NCI-H510A treated with DMSO at 0.1 percent for 48 hours (cell line): ENCODE measurements around the gene GSTM3.
"Not testable (repeated sequence)": the region's sequence is repeated elsewhere in the genome, so short reads cannot be mapped to it uniquely, and the experiment has no call there.

ENCODE experiments used
- DNase-seq: peaks from one replicate; lab custom pipeline; 2025; lab: John Stamatoyannopoulos, UW

The GSTM3 gene

DNA sequence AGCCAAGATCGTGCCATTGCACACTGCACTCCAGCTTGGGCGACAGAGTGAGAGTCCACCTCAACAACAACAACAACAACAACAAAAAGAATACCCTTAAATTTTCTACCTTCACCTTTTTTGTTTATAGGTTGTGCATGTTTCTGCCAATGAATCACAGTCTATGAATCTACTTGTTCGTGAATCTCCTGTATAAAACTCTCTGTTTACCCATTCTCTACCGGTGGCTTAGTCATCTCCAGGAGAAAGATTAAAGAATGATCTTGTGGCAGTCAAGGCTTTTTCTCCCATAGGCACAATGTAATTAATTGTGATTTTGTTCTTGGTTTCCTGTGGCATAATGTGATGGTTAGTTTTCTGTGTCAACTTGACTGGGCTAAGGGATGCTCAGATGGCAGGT is 43.0 kb downstream of the GSTM3 start:
- DNase-seq = not testable (repeated sequence)

DNA sequence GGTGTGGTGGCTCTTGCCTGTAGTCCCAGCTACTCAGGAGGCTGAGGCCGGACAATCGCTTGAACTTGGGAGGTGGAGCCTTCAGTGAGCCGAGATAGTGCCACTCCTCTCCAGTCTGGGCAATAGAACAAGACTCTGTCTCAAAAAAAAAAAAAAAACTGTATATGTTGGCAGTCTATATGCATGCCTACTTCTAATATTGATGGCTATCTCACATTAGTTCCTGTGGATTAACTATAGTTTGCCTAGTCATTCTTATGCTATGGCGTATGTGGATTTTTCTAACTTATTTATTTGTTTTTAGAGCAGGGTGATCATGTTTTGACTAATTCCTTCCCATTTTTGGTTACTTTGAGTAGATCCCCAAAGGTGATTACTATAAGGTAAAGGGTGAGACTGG is 43.8 kb downstream of the GSTM3 start:
- no peak for DNase-seq

DNA sequence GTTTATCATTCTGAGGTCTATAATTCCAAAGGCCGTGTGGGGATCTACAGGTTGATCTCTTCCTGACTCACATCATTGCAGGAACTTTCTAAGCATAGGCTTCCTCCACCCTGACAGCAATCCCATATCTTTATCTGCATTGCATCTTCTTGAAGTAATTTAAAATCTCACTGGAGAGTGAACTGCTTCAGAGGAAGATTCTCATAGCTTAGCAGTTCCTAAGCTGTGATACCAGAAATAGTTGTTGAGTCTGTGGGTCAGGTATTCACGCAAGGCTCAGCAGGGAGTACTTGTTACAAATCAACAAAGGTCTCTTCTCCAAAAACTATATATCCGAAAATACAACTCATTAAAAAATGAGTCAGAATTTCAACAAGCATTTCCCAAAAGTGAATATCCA is 45.7 kb downstream of the GSTM3 start:
- not testable (repeated sequence) for DNase-seq

DNA sequence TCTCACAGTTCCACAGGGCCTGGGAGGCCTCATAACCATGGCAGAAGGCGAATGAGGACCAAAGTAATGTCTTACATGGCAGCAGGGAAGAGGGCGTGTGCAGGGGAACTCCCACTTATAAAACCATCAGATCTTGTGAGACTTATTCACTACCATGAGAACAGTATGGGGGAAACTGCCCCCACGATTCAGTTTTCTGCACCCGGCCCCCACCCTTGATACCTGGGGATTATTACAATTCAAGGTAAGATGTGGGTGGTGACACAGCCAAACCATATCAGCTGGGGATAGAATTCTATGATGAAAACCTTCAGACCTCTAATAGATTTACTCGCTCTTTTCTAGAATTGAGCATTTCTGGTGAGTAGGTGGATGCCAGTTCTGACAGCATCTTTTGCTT is 46.4 kb downstream of the GSTM3 start:
- DNase-seq = not testable (repeated sequence)

DNA sequence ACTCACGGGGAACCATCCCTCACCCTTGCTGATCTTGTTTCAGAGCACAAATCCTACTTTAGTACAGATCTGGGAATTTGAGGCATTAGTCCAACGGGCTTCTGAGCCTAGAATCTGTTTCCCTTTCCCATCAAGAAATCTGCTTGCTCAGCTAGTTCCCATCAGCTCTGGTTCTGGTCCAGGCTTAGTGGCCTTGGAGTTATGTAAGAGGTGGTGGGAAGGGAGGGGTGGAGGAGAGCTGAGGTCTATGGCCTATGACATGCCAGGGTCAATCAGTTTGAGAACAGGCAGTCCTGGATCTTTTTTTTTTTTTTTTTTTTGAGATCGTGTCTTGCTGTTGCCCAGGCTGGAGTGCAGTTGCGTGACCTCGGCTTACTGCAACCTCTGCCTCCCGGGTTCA is 49.1 kb downstream of the GSTM3 start:
- no peak for DNase-seq

DNA sequence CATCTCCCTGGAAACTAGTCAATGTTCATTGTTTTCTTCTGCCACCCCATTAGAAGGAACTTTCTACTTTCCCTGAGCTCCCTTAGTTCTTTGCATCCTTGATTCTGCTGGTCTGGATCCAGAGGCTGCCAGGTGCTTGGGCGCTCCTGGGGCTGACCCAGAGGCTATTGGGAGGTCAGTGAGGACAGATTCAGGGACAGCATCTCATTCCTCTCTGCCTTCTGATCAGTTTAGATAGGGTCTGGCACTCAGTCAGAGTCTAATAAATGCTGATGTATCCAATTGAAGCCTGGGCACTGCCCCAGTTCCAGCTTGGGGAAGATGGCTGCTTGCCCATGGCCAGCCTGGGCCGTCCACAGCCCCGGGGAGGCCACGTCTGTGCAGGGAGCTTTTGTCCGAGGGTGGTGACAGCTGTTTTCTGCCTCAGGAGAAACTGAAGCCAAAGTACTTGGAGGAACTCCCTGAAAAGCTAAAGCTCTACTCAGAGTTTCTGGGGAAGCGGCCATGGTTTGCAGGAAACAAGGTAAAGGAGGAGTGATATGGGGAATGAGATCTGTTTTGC is 50.9 kb downstream of the GSTM3 start:
- DNase-seq = no peak

DNA sequence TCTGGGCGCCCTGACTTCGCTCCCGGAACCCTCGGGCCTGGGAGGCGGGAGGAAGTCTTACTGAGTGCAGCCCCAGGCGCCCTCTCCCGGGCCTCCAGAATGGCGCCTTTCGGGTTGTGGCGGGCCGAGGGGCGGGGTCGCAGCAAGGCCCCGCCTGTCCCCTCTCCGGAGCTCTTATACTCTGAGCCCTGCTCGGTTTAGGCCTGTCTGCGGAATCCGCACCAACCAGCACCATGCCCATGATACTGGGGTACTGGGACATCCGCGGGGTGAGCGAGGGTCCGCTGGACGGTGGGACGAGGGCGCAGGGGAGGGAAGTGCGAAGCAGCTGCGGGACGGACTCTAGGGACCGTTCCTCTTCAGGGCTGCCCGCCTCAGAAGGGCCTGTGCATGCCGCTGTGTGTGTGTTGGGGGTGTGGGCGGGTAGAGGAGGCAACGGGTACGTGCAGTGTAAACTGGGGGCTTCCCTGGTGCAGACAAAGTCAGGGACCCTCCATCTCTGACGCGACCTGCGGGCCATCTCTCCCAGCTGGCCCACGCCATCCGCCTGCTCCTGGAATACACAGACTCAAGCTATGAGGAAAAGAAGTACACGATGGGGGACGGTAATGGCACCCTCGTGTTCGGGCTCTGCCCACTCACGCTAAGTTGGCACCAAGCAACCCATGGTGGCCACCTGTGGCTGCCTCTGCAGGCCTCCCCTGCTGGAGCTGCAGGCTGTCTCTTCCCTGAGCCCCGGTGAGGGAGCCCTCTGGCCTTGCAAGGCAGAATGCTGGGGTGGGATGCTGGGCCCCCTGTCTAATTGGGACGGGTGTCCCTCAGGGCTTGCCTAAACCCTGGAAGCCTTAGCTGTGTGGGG is 53.0 kb downstream of the GSTM3 start, which contains the start of gene GSTM1:
GSTM1 (plus strand) TSS at position 177 of the 859 bp plus-strand sequence; CDS start at position 234, 57 bp downstream.
- DNase-seq = no peak

DNA sequence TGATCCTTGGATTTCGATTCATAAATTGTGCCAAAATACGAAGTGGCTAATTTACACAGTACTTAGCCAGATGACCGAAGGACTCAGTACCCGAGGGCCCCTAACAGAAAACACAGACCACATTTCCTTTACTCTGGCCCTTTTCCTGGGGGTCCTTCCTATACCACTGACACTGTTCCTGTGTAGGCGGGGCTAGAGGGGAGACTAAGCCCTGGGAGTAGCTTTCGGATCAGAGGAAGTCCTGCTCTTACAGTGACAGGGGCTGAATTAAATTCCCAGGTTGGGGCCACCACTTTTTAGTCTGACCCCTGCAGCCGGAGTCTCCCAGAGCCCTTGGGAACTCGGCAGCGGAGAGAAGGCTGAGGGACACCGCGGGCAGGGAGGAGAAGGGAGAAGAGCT is 53.7 kb downstream of the GSTM3 start:
- DNase-seq = not testable (repeated sequence)

DNA sequence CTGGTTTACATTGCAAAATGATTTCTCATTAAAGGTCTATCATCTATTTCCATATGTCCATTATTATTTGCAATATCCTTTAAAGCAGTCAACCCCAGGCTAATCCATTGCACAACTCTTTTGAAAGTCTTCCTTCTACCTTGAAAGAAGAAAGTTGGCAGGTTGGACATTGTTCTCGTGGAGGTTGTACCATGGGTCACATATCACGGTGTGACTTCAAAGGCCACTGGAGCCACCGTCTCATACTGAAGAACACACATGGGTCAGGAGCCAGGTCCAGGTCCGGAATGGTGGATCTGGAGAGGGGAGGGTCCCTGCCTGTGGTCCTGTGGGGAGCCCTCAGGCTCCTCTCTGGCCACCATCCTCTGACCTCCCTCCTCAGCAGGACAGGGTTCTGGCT is 54.9 kb downstream of the GSTM3 start:
- not testable (repeated sequence) for DNase-seq

DNA sequence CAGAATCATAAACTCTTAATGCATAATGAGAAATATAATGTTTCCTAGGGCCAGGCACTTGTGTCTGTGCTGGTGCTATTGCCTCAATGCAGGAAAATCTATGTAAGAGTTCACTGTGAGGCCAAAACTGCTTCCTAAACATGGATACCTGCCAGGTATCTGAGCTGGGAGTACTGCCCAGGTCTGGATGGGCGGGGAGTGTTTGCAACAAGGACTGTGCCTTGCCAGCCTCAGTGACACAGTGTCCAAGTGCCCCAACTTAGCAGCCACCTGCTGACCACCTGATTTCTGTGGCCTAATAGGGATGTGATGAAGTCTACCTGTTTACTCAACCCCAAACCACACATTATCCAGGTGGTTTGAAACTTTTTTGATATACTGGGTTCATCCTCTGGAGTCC is 55.4 kb downstream of the GSTM3 start:
- not testable (repeated sequence) for DNase-seq

DNA sequence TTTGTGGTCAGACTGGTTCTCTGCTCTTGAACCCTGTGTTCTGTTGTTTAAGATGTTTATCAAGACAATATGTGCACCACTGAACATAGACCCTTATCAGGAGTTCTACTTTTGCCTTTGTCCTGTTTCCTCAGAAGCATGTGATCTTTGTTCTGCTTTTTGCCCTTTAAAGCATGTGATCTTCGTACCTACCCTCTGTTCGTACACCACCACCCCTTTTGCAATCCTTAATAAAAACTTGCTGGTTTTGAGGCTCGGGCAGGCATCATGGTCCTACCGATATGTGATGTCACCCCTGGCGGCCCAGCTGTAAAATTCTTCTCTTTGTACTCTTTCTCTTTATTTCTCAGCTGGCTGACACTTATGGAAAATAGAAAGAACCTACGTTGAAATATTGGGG is 56.1 kb downstream of the GSTM3 start:
- DNase-seq = not testable (repeated sequence)
